Hepatic stellate cell (primary cell): ENCODE results near the gene PISD.

ENCODE experiments used
- DNase-seq: peaks from one replicate; pipeline ENCODE4 v3.0.0; 2011; ENCODE audit warnings: low spot score

Gene PISD

DNA sequence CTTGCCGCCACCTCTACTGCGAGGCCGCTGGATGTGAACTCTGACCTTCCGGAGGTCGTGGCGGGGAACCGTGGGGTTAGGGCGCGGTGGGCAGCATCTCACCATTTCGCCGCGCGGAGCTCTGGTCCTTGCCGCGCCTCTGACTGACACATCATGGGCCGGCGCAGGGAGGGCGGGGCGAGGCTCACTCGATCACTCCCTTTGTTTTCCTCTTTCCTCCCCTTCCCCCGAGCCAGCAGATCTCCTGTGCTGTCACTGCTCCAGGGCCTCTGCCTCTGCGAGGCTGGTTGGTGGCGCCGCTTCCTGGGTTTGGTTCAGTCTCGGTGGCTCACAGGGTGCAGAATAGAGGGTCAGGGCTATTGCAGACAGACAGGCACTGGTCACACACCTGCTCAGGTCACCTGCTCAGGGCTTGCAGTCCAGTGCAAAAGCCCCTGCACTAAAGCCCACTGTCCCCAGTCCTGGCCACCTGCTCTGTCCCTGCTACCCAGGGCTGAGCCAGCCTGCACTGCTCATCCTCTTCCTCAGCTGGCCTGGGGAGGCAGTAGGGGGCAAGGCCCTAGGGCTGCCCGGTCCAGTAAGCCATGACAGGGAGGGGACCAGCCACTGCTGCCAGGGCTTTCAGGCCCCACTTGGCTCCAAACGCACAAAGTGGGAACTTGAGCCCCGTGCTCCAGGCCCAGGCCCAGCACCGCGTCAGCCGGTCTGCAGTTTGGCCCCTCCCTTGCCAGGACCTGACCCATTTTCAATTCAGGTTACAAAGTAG lies 36.2 kb downstream of the PISD start:
- no peak for DNase-seq

DNA sequence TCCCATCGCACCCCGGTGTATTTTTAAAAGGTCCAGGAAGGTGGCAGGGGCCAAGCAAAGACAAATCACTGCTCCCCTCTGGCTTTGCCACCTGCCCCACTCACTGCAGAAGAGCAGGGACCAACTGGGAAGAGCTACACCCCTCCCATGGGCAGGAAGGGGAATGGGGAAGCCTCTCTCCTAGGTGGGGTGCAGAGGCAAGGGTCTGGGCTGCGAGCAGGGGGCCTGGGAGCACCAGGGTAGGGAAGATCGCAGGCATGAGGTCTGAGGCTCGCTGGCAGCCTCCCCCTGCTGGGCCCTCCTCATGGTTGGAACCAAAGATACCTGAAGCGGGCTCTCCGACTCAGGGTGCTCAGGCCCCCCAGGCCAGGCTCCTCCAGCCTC lies 36.8 kb downstream of the PISD start:
- no peak for DNase-seq

DNA sequence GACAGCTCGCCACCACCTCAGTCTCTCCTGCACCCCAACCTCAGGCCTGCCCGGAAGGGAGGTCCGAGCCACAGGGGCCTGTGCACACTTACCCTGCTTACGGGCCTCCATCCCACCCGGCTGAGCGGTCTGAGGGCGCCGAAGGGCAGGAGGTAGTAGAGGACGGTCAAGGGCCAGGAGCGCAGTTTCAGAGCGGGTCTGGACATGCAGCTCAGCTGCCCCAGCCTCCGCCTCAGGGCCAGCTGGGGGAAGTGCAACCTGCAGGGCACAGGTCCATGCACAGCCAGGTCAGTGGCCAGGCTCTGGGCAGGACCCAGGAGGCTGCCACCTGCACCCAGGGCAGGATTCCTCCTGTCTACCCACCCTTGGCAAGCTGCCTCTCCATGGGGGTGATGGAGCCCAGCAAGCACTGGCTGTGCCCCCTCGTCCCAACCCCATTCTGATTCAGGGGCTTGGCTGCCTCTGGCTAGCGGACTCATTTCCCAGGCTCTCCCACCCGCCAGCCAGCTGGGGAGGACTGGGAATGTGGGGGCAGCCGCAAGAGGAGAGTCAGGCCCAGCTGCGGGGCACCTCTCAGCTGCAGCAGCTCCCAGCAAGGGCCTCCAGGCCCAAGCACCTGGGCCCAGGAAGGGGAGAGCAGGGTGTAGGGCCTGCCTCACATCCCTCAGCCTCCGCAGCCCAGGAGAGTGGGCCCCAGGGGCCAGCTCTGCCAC lies 38.3 kb downstream of the PISD start:
- no peak for DNase-seq

DNA sequence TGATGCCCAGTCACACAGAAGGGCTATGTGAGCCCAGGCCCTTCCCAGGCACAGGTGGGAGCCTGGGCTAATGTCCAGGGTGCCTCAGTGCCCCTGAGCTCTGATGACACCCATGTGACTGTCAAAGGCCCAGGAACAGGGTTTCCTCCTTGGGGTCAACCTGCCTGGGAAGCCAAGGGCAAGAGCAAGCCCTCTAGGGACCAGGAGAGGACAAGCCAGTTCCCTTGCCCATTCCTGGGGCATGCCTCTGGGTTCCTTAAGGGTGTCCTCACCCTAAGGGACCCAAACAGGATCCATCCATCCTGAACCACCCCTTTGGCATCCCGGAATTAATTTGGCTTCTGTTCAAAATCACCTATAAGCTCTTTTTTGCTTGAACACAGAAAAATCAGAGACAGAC lies 39.0 kb downstream of the PISD start:
- no peak for DNase-seq

DNA sequence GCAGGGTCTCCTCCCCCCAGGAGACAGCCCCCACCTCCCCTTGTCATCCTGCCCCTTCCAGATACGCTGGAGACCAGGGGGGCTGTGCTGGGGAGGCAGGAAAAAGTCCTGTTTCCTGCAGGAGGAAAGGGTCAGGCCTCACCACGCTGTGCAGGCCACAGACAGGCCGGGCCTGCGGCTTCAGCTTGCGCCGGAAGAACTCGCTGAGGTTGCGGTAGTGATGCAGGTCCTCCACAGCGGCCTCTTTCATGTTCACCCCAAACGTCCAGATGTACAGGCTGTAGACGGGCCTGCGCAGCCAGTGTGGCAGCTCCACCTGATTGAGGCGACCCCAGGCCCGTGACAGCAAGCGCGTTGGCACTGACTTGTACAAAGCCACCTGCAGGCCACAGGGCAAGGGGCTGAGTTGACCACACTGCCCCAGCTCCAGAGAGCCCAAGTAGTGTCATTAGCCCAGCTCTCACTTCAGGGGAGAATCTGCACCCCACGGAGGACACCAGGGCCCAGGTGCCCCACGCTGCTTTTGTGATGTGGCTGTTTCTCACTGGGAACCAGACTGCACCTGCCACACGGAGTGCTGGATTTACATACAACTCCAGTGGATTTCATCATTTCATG lies 40.4 kb downstream of the PISD start:
- DNase-seq, result no peak

DNA sequence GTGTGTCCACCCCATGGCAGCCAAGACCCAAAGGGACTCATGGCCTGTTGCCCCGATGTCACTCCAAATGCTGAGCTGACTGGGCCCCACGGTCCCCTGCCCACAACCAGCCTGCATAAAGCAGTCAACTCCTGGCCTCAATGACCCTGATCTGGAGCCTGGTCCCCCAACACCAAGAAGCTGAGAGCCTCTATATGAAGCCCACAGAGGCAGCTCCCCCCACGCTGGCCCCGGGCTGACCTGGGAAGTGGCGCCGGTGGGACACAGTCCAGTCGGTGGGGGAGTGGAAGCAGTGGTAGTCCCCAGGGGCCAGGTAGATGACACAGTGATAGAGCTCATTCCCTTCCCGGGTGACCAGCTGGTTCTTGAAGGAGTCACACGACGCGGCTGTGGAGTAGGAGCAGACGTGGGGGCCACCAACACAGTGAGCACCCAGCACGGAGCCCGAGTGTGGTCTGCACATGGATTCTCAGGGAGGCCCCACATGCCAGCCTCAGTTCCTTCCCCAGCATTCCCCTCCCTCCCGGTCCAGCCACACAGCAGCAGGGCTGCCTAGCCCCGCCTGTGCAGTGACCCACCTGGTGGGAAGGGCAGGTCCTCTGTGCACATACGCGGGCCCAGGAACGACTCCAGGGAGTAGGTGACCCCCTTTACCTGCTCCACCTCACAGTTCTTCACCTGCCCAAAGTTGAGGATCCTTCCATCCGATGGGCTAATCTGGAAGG lies 41.1 kb downstream of the PISD start:
- no peak for DNase-seq

DNA sequence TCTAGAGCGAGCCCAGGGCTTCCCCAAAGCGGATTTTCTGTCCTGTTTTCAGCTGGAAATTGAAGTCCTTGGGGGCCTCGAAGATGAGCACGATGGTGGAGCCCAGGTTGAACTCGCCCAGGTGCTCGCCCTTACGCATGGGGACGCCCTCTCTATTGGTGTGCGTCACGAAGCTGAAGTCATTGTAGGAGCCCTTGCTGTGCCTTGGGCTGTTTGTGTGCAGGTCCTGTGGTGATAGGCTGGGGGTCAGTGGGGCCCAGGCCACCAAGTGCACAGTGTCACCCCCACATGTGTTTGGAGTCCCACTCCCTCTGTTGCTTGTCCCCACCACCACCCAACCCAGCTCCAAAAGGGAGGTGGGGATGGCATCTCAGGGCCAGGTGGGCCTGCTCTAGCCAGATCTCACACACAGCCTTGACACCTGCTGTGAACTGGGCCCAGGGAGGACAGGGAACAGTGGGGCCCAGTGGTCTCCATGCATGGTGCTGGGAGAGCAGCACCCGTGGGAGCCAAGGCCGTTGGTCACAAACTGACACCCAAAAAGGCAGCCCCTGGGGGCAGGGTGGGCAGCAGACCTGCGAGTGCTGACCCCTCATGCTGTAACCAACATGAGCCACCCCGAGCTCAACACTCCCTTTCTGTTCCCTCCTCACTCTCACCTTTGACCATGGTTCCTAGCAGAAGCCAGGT lies 42.3 kb downstream of the PISD start:
- DNase-seq, result no peak

DNA sequence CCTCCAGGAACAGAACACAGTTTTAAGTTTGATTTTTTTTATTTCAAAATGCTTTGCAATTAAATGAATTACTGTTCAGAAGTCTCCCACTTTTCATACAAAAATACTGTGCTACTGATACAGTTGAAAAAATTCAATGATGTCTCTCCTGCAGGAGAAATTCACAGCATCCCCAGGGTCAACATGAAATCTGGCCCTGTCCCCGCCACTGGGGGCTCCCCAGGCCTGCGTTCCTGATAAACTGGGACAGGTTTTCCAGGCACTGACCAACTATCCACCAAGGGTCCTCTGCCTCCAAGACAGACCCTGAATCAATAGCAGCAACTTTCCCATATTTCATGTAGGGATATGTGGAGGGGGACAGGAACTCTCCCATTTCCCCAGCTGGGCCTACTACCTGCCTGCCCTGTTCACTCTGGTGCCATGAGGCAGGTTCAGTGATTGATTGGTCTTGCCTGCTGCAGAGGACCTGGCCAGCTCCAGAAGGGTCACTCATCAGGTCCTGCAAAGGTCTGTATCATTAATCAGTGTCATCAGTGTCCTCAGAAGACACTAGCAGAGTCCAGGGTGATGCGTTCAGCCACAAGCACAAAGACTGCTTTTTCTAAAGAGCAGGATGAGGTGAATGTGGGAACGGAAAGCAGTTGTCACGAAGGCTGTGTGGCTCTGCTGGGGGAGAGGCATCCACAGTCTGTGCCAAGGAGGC lies 43.4 kb downstream of the PISD start:
- no peak for DNase-seq

DNA sequence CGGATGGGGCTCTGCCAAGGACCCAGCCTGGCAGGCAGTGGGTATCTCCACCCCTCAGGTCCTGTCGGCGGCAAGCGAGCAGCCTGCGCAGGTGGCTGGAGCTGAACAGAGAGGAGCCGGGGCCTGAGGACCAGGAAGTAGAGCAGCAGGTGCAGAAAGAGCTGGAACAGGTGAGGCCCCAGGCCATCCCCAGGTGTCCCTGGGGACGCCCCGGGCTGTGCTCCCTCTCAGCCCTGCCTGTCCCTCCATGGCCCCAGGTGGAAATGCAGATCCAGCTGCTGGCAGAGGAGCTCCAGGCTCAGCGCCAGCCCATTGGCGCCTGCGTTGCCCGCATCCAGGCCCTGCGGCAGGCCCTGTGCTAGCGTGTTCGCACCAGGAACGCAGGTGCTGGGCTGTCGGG lies 44.0 kb downstream of the PISD start:
- DNase-seq, result no peak

DNA sequence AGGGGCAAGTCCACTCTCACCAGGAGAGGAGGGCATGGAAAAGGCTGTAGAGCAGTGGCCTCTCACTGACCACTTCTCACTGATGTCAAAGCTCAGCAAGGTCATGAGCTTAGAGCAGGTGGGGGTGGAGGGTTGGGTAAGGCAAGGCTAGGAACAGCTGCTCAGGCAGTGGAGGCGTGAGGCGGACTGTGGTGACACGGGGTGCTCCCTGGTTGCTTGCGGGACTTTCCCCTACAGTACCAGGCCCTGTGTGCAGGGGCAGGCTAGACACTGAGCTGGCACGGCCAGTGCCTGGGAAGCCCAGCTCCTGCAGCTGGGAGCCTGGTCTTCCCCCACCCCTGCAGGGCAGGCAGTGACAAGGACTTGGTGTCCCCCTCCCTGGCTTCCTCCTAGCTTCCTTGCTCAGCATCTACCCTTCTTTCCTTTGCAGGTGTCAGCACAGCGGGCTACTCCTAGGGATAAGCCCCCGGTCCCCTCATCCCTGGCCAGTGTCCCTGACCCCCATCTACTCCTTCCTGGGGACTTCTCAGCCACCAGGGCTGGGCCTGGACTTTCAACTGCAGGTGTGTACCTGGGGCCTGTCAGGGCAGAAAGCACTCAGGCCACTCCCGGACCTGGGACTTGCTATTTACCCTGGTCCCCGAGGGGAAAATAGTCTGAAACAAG lies 45.6 kb downstream of the PISD start:
- no peak for DNase-seq

DNA sequence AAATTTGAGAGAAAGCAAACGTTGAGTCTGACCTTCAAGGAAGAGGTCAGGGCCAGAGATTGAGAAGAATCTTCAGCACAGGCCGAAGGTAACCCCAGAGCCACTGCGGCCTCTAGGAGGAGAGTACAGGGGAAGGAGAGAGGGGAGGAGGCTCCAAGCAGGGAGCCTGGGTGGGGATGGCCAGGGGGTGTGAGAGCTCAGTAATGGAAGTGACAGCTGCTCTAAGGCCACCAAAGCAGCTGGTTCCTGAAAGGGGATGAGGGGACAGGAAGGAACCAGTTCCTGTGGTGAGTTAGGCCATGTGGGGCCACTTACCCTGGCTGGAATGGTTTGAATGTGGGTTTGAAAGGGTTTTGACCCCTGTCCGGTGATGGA lies 46.1 kb downstream of the PISD start:
- no peak for DNase-seq

DNA sequence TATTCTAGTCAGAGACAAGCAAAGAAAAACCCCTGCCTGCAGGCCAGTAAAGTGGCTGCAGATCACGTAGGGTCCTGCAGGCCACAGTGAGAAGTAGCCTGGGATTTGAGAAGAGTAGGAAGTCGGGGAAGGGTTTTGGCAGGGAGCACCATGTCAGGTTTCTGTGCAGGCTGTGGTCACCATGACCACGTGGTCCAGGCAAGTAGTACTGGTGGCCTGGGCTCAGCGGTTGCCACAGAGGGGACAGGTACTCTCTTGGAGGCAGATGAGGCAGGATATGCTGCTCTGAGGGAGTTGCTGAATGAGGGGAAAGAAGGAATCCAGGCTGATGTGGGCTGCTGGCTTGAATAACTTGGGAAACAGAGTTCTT lies 46.5 kb downstream of the PISD start:
- DNase-seq, result no peak

DNA sequence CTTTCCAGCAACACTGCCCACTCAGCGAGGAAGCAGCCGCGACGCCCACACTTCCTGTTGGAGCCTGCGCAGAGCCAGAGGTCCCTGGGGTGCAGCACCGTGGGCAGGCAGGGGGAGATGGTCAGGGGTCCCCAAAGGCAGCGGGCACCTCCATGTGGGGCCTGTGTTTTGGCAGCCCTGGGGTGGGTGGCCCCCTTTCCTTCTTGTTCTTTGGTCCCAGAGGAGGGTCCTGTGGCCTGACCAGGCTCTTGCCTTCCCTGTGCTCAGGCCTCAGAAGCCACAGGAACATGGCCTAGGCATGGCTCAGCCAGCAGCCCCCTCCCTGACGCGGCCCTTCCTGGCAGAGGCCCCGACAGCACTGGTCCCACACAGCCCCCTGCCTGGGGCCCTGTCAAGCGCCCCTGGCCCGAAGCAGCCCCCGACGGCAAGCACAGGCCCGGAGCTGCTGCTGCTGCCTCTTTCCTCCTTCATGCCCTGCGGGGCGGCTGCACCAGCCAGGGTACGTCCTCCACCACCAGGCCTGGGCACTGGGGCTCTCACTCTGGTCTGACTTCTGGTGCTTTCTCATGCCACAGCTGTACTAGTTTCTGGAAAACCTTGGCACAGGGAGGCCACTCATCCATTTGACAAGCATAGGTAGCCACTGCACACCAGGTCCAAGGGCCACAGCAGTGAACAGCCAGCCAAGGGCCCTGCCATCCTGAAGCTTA lies 47.1 kb downstream of the PISD start:
- no peak for DNase-seq

DNA sequence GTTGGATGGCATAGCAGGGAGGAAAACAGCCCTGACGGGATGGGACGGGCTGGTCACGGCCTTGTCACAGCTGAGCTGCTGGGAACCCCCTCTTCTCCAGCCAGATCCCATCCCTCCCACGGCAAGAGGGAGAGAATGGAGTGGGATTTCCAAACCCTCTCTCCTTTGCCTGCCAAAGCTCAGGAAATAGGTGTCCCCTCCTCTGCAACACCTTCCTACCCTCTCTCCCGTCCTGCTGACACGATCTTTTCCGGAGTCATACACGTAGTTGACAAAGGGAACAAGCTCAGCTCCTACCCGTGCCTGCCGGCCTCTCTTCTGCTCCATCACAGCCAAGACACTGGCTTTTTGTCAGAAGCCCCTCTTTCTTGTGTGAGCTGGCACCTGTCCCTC lies 48.1 kb downstream of the PISD start:
- no peak for DNase-seq

DNA sequence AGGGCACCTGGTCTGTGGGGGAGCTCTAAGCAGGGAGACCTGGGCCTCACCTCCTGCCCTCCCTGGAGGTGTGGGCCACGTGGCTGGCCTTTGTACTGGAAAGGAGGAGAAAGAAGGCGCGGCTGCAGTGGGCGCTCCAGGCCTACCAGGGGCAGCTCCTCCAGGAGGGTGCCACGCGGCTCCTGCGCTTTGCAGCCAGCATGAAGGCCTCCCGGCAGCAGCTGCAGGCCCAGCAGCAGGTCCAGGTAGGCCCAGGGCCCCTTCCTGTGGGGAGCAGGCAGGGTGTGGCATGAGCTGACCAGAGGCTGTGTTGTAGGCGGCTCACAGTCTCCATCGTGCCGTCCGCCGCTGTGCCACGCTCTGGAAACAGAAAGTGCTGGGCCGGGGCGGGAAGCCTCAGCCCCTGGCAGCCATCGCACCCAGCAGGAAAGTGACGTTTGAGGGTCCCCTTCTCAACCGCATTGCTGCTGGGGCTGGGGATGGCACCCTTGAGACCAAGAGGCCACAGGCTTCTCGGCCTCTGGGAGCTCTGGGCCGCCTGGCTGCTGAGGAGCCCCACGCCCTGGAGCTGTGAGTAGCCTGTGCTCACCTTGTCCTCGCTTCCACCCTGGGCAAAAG lies 48.6 kb downstream of the PISD start:
- no peak for DNase-seq

DNA sequence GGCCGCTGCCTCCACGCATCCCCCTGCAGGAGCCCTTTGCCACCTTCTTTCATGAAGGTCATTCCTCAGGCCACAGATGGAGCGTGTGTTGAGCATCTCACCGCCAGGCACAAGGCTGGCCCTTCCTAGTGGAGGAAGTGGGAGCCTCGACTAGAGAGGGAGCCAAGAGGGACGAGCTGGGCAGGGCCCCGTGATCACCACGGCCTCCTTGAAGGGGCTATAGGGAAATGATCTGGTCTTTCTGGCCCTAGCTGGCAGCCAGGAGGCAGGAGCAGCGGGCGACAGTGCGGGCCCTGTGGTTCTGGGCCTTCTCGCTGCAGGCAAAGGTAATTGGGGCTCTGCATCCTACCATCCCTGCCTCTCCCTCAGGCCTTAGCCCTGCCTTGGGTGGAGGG lies 49.1 kb downstream of the PISD start:
- DNase-seq, result no peak

DNA sequence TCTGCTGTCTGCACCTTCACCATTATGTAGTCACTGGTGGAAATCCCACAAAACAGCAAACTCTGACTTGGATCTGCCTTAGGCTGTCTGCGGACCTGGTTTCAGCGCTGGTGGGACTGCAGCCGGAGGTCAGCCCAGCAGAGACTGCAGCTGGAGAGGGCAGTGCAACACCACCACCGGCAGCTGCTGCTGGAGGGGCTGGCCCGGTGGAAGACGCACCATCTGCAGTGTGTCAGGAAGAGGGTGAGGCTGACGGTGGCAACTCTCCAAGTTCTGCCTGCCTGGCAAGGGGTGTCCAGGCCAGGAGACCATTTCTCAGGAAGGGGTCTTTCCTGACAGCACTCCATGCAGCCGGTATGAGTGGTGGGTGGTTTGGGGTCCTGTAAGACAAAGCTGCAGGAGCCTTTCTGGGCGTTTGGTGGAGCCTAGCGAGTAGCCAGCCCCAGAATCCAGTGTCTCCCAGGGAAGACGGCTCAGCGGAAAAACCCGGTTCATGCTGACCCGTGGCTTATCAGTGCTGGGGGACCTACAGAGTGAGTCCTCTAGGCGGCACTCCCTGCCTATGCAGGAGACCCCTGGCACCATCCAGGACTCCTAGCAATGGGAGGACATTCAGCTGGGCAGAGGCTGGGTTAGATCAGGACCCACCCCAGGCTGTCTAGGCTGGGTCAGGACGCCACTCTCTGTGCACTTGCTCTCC lies 50.8 kb downstream of the PISD start:
- no peak for DNase-seq

DNA sequence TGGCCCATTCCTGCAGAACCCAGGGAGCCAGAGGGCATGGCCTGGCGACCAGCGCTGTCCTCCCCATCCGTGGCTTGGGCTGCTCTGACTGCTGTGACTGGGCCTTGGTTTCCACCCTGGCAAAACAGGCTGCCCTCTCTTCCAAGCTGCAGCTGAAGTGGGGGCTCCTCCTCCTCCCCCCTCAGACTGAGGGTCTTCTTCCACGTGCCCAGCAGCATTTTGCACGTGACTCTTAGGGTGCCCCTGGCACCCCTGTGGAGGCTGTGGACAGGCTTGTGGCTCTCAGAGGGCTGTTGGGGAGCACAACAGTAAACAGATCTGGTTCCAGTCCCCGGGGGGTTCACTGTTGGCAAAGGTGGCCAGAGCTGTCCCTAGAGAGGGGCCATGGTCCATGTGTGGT lies 51.4 kb downstream of the PISD start:
- no peak for DNase-seq

DNA sequence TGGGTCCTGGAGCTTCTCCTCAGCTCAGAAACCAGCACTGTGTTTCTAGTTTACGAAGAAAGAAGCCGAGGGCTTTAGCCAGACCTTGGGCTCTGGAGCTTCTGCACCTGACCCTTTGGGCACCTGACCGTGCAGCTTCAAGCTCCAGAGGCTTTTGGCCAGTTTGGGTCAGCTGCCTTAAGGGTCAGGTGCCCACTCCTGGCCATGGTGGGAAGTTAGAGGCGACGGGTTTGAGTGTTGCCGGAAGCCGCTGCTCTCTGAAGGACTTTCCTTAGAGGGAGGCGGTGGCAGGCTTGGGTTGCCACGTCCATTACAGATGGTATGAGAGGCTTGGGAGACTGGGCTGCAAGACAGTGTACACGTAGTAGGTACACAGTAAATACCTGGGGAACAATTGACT lies 52.3 kb downstream of the PISD start:
- DNase-seq, result no peak
